Colonic mucosa (tissue), 4 donors: ENCODE data around the gene ZNF169. TPM values are rescaled to one million over a fixed set of nuclear protein-coding genes. Genes with fewer than 3 reads are reported as not detected.
A peak's percentile ranks its signal among the peaks of the same experiment; 100 is the strongest.

Experiments
- DNase-seq: peaks from one replicate; pipeline ENCODE4 v3.0.0-alpha.2; 2020
- H3K27ac ChIP-seq: fragments of 200-600 bp; one replicate; pipeline ENCODE4 v1.8.0; 2021
- H3K27me3 ChIP-seq: fragments of 200-600 bp; one replicate; pipeline ENCODE4 v1.8.0; 2021
- H3K36me3 ChIP-seq: fragments of 200-600 bp; one replicate; pipeline ENCODE4 v1.8.0; 2021
- H3K4me1 ChIP-seq: fragments of 200-600 bp; one replicate; pipeline ENCODE4 v1.8.0; 2021; ENCODE audit warnings: mild to moderate bottlenecking
- H3K4me3 ChIP-seq: fragments of 200-600 bp; one replicate; pipeline ENCODE4 v1.8.0; 2021
- H3K9ac ChIP-seq, 2 donors: one replicate each; pipeline ENCODE4 v1.7.0; 2013; ENCODE audit warnings: control low read depth in 2 of 2, low read depth in 2 of 2, low read length in 2 of 2
- H3K9me3 ChIP-seq: fragments of 200-600 bp; one replicate; pipeline ENCODE4 v1.8.0; 2021
- intact Hi-C: fragments of 100-400 bp; cut with DNase I; formaldehyde crosslinking; loops from one replicate; pipeline ENCODE4 v1.14.1; 2022
- total RNA-seq, 2 donors: library from RNA; stranded (reverse); fragmentation: NEBNext Ultra II Directional in 1 of 2; extraction: Animal tissue kit (Norgen Biotek cat#: 25700) in 1 of 2; gene quantifications; one replicate each; pipeline ENCODE4 v1.2.1, GENCODE V29; 2021
- TF ChIP-seq, protein P1 (sequence below): fragments of 200-600 bp; IDR thresholded peaks from one replicate; pipeline ENCODE4 v1.8.0; 2022; ENCODE audit warnings: antibody characterized with exemption, mild to moderate bottlenecking
- donor health status: healthy.
- donor health status: DM: no; HTN: no; CAD: no.
- donor health status: DM: no; HTN: no; CAD: no.

ZNF169 gene
- 10 to 100 TPM in 1 of 2 donors, 1 to 10 TPM in 1; 5.9 to 10.0 TPM for total RNA-seq

GRCh38 chr9:94259077-94259862 lies at the start of gene ZNF169:
TSS of gene ZNF169 (plus strand) at chr9:94259298. CDS start at chr9:94278813, 19,515 bp downstream.
- intact Hi-C loops: no loop called here
- no peaks in the 10 kb centered on the region for H3K27me3 ChIP-seq
- no peaks in the 10 kb centered on the region for H3K9me3 ChIP-seq
- H3K4me1 ChIP-seq: no peaks in the 10 kb centered on the region
- H3K27ac ChIP-seq: no peak within 1 kb of the TSS
- peak within 1 kb of the TSS; percentile 79 for H3K4me3 ChIP-seq
- H3K9ac ChIP-seq: peak within 1 kb of the TSS; percentile 78 to 86
- TF ChIP-seq, protein P1, sequence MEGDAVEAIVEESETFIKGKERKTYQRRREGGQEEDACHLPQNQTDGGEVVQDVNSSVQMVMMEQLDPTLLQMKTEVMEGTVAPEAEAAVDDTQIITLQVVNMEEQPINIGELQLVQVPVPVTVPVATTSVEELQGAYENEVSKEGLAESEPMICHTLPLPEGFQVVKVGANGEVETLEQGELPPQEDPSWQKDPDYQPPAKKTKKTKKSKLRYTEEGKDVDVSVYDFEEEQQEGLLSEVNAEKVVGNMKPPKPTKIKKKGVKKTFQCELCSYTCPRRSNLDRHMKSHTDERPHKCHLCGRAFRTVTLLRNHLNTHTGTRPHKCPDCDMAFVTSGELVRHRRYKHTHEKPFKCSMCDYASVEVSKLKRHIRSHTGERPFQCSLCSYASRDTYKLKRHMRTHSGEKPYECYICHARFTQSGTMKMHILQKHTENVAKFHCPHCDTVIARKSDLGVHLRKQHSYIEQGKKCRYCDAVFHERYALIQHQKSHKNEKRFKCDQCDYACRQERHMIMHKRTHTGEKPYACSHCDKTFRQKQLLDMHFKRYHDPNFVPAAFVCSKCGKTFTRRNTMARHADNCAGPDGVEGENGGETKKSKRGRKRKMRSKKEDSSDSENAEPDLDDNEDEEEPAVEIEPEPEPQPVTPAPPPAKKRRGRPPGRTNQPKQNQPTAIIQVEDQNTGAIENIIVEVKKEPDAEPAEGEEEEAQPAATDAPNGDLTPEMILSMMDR: no peak
- DNase-seq: peak; percentile 95
- H3K36me3 ChIP-seq: no peaks in the 10 kb centered on the region

- no peak for DNase-seq
- no peaks in the 10 kb centered on the region for H3K4me1 ChIP-seq
- H3K27me3 ChIP-seq: no peaks in the 10 kb centered on the region
- H3K4me3 ChIP-seq: no peak overlapping the region
- H3K36me3 ChIP-seq: no peaks in the 10 kb centered on the region
- H3K27ac ChIP-seq: no peak overlapping the region
- intact Hi-C loops: loop anchor here (5.0 to 10.0 kb wide), 2 partner anchors 199 to 526 kb away; no protein-coding TSS in a partner anchor
- H3K9ac ChIP-seq: no peak overlapping the region
- TF ChIP-seq, protein P1: no peak
- H3K9me3 ChIP-seq: no peaks in the 10 kb centered on the region
Measured at GRCh38 chr9:94210616-94211603, 48.2 kb upstream of the ZNF169 start.

- TF ChIP-seq, protein P1: no peak
- DNase-seq: no peak
- no peaks in the 10 kb centered on the region for H3K27me3 ChIP-seq
- no peaks in the 10 kb centered on the region for H3K36me3 ChIP-seq
- no peaks in the 10 kb centered on the region for H3K9me3 ChIP-seq
- no peaks in the 10 kb centered on the region for H3K4me1 ChIP-seq
- no peak overlapping the region for H3K9ac ChIP-seq
- H3K27ac ChIP-seq: no peak overlapping the region
- intact Hi-C loops: loop anchor here (5.0 to 10.0 kb wide), 2 partner anchors 200 to 527 kb away; no protein-coding TSS in a partner anchor
- no peak overlapping the region for H3K4me3 ChIP-seq
Measured at GRCh38 chr9:94212091-94212490, 47.0 kb upstream of the ZNF169 start.

DNA sequence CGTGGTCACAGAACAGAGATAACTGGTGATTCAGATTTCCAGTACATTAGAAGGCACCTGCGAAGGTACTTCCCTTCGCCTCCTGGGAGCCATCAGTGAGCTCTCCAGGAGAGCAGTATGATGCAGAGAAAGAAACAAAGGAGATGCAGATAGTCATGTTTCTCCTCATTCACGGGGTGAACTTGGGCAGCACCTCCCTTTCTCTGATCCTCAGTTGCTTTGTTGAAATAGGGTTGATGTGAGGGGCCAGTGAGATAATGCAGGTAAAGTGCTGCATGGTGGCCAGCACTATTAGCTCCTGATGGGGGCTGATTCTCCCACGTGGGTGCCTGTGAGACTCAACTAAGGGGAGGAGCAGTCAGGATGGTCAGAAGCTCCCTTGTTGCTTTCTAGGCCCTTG lies 46.6 kb upstream of the ZNF169 start:
- Histone ChIP-seq H3K27me3 (no peaks in the 10 kb centered on the region), H3K9me3 (no peaks in the 10 kb centered on the region), H3K4me1 (no peaks in the 10 kb centered on the region), H3K9ac (no peak overlapping the region), H3K36me3 (no peaks in the 10 kb centered on the region), H3K4me3 (no peak overlapping the region), H3K27ac (no peak overlapping the region)
- no peak for DNase-seq
- TF ChIP-seq, protein P1: no peak
- intact Hi-C loops: loop anchor here (5.0 to 10.0 kb wide), 2 partner anchors 200 to 528 kb away; no protein-coding TSS in a partner anchor

GRCh38 chr9:94213511-94214124 lies 45.5 kb upstream of the ZNF169 start:
- H3K9me3 ChIP-seq: no peaks in the 10 kb centered on the region
- DNase-seq: peak; percentile 79
- no peaks in the 10 kb centered on the region for H3K36me3 ChIP-seq
- no peak overlapping the region for H3K4me3 ChIP-seq
- intact Hi-C loops: loop anchor here (1.0 to 10.0 kb wide), 3 partner anchors 148 to 529 kb away; no protein-coding TSS in a partner anchor
- H3K27ac ChIP-seq: no peak overlapping the region
- H3K4me1 ChIP-seq: no peaks in the 10 kb centered on the region
- H3K27me3 ChIP-seq: no peaks in the 10 kb centered on the region
- no peak overlapping the region for H3K9ac ChIP-seq
- TF ChIP-seq, protein P1: peak; percentile 77
